PFSK-1 (cell line): ENCODE results near the gene MYL4.

Experiments used
- FOXP2 ChIP-seq: optimal IDR thresholded peaks from 2 replicates; pipeline ENCODE3; 2011; ENCODE audit warnings: borderline replicate concordance, control low read depth, inconsistent platforms; ENCODE audit not compliant: insufficient read depth; ENCODE audit errors: extremely low read length, extremely low read depth
- POLR2AphosphoS5 ChIP-seq: IDR thresholded peaks from 2 replicates; pipeline ENCODE4 v1.6.1; 2012; ENCODE audit warnings: low read depth, mild to moderate bottlenecking, control low read depth, low read length, moderate library complexity
- REST ChIP-seq, 2 experiments: IDR thresholded peaks; 2 replicates each; pipeline versions ENCODE4 v1.6.1 to v1.8.0; 2011 to 2012; ENCODE audit warnings: low read depth in 2 of 2, low read length in 2 of 2, control low read depth in 1 of 2, inconsistent platforms in 1 of 2, mild to moderate bottlenecking in 1 of 2, moderate library complexity in 1 of 2; ENCODE audit not compliant: insufficient read depth in 1 of 2
- SIN3A ChIP-seq: IDR thresholded peaks from 2 replicates; pipeline ENCODE4 v1.6.1; 2012; ENCODE audit warnings: mild to moderate bottlenecking, low read length, moderate library complexity, borderline replicate concordance; ENCODE audit not compliant: insufficient read depth
- TAF1 ChIP-seq: IDR thresholded peaks from 2 replicates; pipeline ENCODE4 v1.6.1; 2012; ENCODE audit warnings: low read length, control low read depth, borderline replicate concordance; ENCODE audit not compliant: insufficient read depth

Gene MYL4

GRCh38 chr17:47225911-47226688 is 17.0 kb downstream of the MYL4 start:
- TF ChIP-seq REST (IDR thresholded peaks at IDR 0.05; ENCODE audit: insufficient read depth in 1 of 2, low read depth in 2 of 2, low read length in 2 of 2) (no peak), POLR2AphosphoS5 (no peak), TAF1 (no peak), SIN3A (no peak)

GRCh38 chr17:47227862-47228261 is 18.7 kb downstream of the MYL4 start:
- TF ChIP-seq TAF1 = no peak
- TF ChIP-seq REST (IDR thresholded peaks at IDR 0.05; ENCODE audit: insufficient read depth in 1 of 2, low read depth in 2 of 2, low read length in 2 of 2) = no peak
- TF ChIP-seq POLR2AphosphoS5 = no peak
- no peak for TF ChIP-seq FOXP2
- TF ChIP-seq SIN3A = no peak

- TF ChIP-seq POLR2AphosphoS5 (no peak), SIN3A (peak; percentile 43; the same call in 1 of the 2 replicates)
Observed at GRCh38 chr17:47229535-47230443, 20.6 kb downstream of the MYL4 start.

GRCh38 chr17:47230864-47231263 is 21.7 kb downstream of the MYL4 start:
- TF ChIP-seq REST (IDR thresholded peaks at IDR 0.05; ENCODE audit: insufficient read depth in 1 of 2, low read depth in 2 of 2, low read length in 2 of 2) (no peak), SIN3A (no peak), TAF1 (no peak), POLR2AphosphoS5 (no peak), FOXP2 (no peak)

GRCh38 chr17:47231334-47231733 is 22.2 kb downstream of the MYL4 start:
- TF ChIP-seq FOXP2 = no peak

GRCh38 chr17:47231866-47232265 is 22.7 kb downstream of the MYL4 start:
- no peak for TF ChIP-seq REST (IDR thresholded peaks at IDR 0.05; ENCODE audit: insufficient read depth in 1 of 2, low read depth in 2 of 2, low read length in 2 of 2)
- no peak for TF ChIP-seq POLR2AphosphoS5
- TF ChIP-seq FOXP2 = no peak
- no peak for TF ChIP-seq SIN3A
- TF ChIP-seq TAF1 = no peak
